NB4 (cell line): ENCODE results near the gene CSRP1.

ENCODE experiments used
- MYC ChIP-seq: IDR thresholded peaks from 2 replicates; pipeline ENCODE4 v1.6.1; 2011; ENCODE audit warnings: low read depth, low read length
- POLR2A ChIP-seq: IDR thresholded peaks from 2 replicates; pipeline ENCODE4 v1.6.1; 2011; ENCODE audit warnings: mild to moderate bottlenecking; ENCODE audit not compliant: insufficient read length; ENCODE audit errors: extremely low read depth
- TF ChIP-seq, protein P1 (sequence below): IDR thresholded peaks from one replicate; pipeline ENCODE4 v1.5.1; 2012; ENCODE audit warnings: low read depth, low read length

DNA sequence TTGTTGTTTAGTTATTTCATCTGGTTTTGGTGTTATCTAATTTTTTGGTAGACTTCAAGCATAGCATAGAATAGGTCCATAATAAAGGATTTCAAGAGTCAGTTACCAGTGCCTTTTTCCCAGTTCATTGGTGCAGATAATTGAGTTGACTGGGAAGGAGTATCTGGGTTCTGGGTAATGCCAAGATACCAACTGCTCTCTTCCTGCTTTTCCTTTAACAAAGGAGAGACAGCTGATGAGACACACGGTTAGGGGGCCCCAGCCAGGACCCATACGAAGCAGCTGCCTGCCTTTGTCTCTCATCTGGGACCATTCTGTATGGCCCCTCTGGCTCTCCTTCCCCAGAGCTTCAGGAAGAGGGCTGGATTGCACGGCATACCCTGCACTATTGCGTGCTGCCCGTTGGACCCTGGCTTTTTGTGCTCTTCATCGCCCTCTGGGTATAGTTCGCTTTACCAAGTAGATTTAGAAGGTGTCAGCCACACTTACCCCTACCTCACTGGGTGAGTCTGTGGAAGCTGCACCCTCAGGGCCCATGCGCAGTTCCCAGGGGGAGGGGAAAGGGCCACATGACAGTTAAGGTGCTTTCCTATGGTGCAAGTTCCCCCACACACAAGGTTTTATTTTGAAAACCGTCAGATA, 39.0 kb upstream of the CSRP1 start:
- TF ChIP-seq, protein P1, sequence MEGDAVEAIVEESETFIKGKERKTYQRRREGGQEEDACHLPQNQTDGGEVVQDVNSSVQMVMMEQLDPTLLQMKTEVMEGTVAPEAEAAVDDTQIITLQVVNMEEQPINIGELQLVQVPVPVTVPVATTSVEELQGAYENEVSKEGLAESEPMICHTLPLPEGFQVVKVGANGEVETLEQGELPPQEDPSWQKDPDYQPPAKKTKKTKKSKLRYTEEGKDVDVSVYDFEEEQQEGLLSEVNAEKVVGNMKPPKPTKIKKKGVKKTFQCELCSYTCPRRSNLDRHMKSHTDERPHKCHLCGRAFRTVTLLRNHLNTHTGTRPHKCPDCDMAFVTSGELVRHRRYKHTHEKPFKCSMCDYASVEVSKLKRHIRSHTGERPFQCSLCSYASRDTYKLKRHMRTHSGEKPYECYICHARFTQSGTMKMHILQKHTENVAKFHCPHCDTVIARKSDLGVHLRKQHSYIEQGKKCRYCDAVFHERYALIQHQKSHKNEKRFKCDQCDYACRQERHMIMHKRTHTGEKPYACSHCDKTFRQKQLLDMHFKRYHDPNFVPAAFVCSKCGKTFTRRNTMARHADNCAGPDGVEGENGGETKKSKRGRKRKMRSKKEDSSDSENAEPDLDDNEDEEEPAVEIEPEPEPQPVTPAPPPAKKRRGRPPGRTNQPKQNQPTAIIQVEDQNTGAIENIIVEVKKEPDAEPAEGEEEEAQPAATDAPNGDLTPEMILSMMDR, result peak; percentile 25
- TF ChIP-seq POLR2A (no peak), MYC (no peak)
